Glutamatergic neuron (in vitro differentiated cells): ENCODE measurements around the gene EXOC8. TPM values are rescaled to one million over a fixed set of nuclear protein-coding genes. Genes with fewer than 3 reads are reported as not detected.

Experiments used
- DNase-seq: peaks from one replicate; pipeline ENCODE4 v3.0.0; 2022
- H3K27ac Mint-ChIP-seq: one replicate; pipeline ENCODE4 v1.8.0; 2020; ENCODE audit warnings: mild to moderate bottlenecking, mixed read lengths, inconsistent platforms; ENCODE audit not compliant: unreplicated experiment
- H3K27me3 Mint-ChIP-seq: one replicate; pipeline ENCODE4 v1.8.0; 2020; ENCODE audit warnings: mild to moderate bottlenecking, moderate library complexity, mixed read lengths, inconsistent platforms; ENCODE audit not compliant: unreplicated experiment
- H3K36me3 Mint-ChIP-seq: one replicate; pipeline ENCODE4 v1.8.0; 2020; ENCODE audit warnings: mild to moderate bottlenecking, mixed read lengths, inconsistent platforms; ENCODE audit not compliant: unreplicated experiment
- H3K4me1 Mint-ChIP-seq: one replicate; pipeline ENCODE4 v1.8.0; 2020; ENCODE audit warnings: mild to moderate bottlenecking, low read depth, mixed read lengths, inconsistent platforms; ENCODE audit not compliant: unreplicated experiment
- H3K4me3 Mint-ChIP-seq: one replicate; pipeline ENCODE4 v1.8.0; 2020; ENCODE audit warnings: mild to moderate bottlenecking, mixed read lengths, inconsistent platforms; ENCODE audit not compliant: unreplicated experiment
- H3K9me3 Mint-ChIP-seq: one replicate; pipeline ENCODE4 v1.8.0; 2020; ENCODE audit warnings: mild to moderate bottlenecking, moderate library complexity, mixed read lengths, inconsistent platforms; ENCODE audit not compliant: unreplicated experiment
- CTCF ChIP-seq: fragments of 200-600 bp; sonication (generic); IDR thresholded peaks from one replicate; pipeline ENCODE4 v1.5.0; 2021; ENCODE audit not compliant: partially characterized antibody, unreplicated experiment
- total RNA-seq: library from RNA; stranded (reverse); fragmentation: NEBNext Ultra II Directional; extraction: Animal tissue kit (Norgen Biotek cat#: 25700); gene quantifications from one replicate; pipeline ENCODE4 v1.2.1, GENCODE V29; 2021; ENCODE audit not compliant: unreplicated experiment

The EXOC8 gene
- total RNA-seq, 1 donor from 2014 or later, result 11.4 TPM

GRCh38 chr1:231327617-231328016 lies 10.0 kb downstream of the EXOC8 start:
- Mint-ChIP-seq H3K27me3 (no peaks in the 10 kb centered on the region), H3K9me3 (peaks cover 1% of the 10 kb centered on the region), H3K36me3 (no peaks in the 10 kb centered on the region), H3K4me3 (no peak overlapping the region), H3K4me1 (peaks cover under 1% of the 10 kb centered on the region), H3K27ac (no peak overlapping the region)
- DNase-seq, result no peak
- no peak for TF ChIP-seq CTCF

- TF ChIP-seq CTCF, result no peak
- no peaks in the 10 kb centered on the region for H3K4me1 Mint-ChIP-seq
- peaks cover 1% of the 10 kb centered on the region for H3K9me3 Mint-ChIP-seq
- no peaks in the 10 kb centered on the region for H3K36me3 Mint-ChIP-seq
- no peaks in the 10 kb centered on the region for H3K27me3 Mint-ChIP-seq
- no peak for DNase-seq
- H3K4me3 Mint-ChIP-seq, result no peak overlapping the region
- no peak overlapping the region for H3K27ac Mint-ChIP-seq
Measured at GRCh38 chr1:231326248-231326647, 11.4 kb downstream of the EXOC8 start.

GRCh38 chr1:231324660-231325059 lies 13.0 kb downstream of the EXOC8 start:
- no peak for DNase-seq
- Mint-ChIP-seq H3K27ac (no peak overlapping the region), H3K9me3 (peaks cover 1% of the 10 kb centered on the region), H3K27me3 (no peaks in the 10 kb centered on the region), H3K4me3 (no peak overlapping the region), H3K4me1 (no peaks in the 10 kb centered on the region), H3K36me3 (no peaks in the 10 kb centered on the region)
- no peak for TF ChIP-seq CTCF

GRCh38 chr1:231322880-231323530 lies 14.6 kb downstream of the EXOC8 start:
- Mint-ChIP-seq H3K4me1 (no peaks in the 10 kb centered on the region), H3K27me3 (no peaks in the 10 kb centered on the region), H3K4me3 (no peak overlapping the region), H3K27ac (no peak overlapping the region), H3K36me3 (no peaks in the 10 kb centered on the region), H3K9me3 (peaks cover 1% of the 10 kb centered on the region)
- no peak for DNase-seq
- peak; percentile 26 for TF ChIP-seq CTCF

- Mint-ChIP-seq H3K4me3 (no peak overlapping the region), H3K36me3 (no peaks in the 10 kb centered on the region), H3K27me3 (no peaks in the 10 kb centered on the region), H3K27ac (no peak overlapping the region), H3K9me3 (peaks cover 3% of the 10 kb centered on the region), H3K4me1 (no peaks in the 10 kb centered on the region)
- no peak for TF ChIP-seq CTCF
- DNase-seq, result no peak
Measured at GRCh38 chr1:231319080-231319479, 18.6 kb downstream of the EXOC8 start.
